AG04450 (cell line): ENCODE results near the gene POGLUT2. TPM values are rescaled to one million over a fixed set of nuclear protein-coding genes. Genes with fewer than 3 reads are reported as not detected.

Source experiments
- CTCF ChIA-PET: fragments of 300-600, 350-600 bp; formaldehyde crosslinking; extraction: SDS; loops from one replicate; lab custom pipeline; 2022; ENCODE audit warnings: antibody characterized with exemption, inconsistent platforms; lab: Charles Lee
- POLR2A ChIA-PET: fragments of 350-600 bp; formaldehyde crosslinking; extraction: SDS; loops from one replicate; lab custom pipeline; 2021; ENCODE audit warnings: antibody characterized with exemption, inconsistent platforms; lab: Yijun Ruan, JAX
- DNase-seq: peaks from one replicate; pipeline ENCODE4 v3.0.0-alpha.2; 2011; ENCODE audit warnings: low read depth, low spot score
- H3K27ac ChIP-seq: one replicate; pipeline ENCODE4 v1.5.1; 2012; ENCODE audit warnings: low read depth, low read length, control low read depth
- H3K27me3 ChIP-seq: one replicate; pipeline ENCODE4 v1.6.0; 2012; ENCODE audit warnings: low read length; ENCODE audit not compliant: control insufficient read depth, insufficient read depth
- H3K4me3 ChIP-seq: 2 replicates; pipeline ENCODE4 v1.5.1; 2011; ENCODE audit warnings: mild to moderate bottlenecking, low read depth, low read length, control low read depth
- H3K9me3 ChIP-seq: 2 replicates; pipeline ENCODE4 v1.5.1; 2012; ENCODE audit warnings: low read length; ENCODE audit not compliant: control insufficient read depth, insufficient read depth
- CTCF ChIP-seq: IDR thresholded peaks from 2 replicates; pipeline ENCODE4 v1.5.1; 2011; ENCODE audit warnings: low read depth, low read length, control low read depth, inconsistent platforms
- polyA plus RNA-seq: library from polyadenylated mRNA; depleted of rRNA; stranded (reverse); fragments of >200 nt; gene quantifications from 2 replicates; pipeline ENCODE4 v1.2.3, GENCODE V29; 2011

Gene POGLUT2
- polyA plus RNA-seq, 1 experiment = 24.8 TPM

GRCh38 chr13:102776271-102776670, 22.5 kb downstream of the POGLUT2 start:
- CTCF ChIA-PET = interaction anchor here (0.6 kb wide), 1 partner anchor 94 kb away, joined by 3 read pairs; no protein-coding TSS in a partner anchor

GRCh38 chr13:102774591-102775520, 23.9 kb downstream of the POGLUT2 start:
- H3K27ac ChIP-seq = no peak overlapping the region
- DNase-seq = no peak
- TF ChIP-seq CTCF = no peak
- no peaks in the 10 kb centered on the region for H3K27me3 ChIP-seq
- peaks cover 5% of the 10 kb centered on the region; the same call in 1 of the 2 replicates for H3K9me3 ChIP-seq
- ChIA-PET CTCF (interaction anchor here (0.7 to 2.8 kb wide), 2 partner anchors 33 to 183 kb away, joined by 3 to 10 read pairs; no protein-coding TSS in a partner anchor), POLR2A (no interaction called here)
- H3K4me3 ChIP-seq = no peak overlapping the region

More at GRCh38 chr13:102776271-102776670, 22.5 kb downstream of the POGLUT2 start:
- peaks cover 5% of the 10 kb centered on the region; the same call in 1 of the 2 replicates for H3K9me3 ChIP-seq
- H3K27ac ChIP-seq = no peak overlapping the region
- H3K27me3 ChIP-seq = no peaks in the 10 kb centered on the region
- no peak overlapping the region for H3K4me3 ChIP-seq
- no peak for TF ChIP-seq CTCF
- no peak for DNase-seq
- POLR2A ChIA-PET = no interaction called here

GRCh38 chr13:102774214-102774568, 24.6 kb downstream of the POGLUT2 start:
- CTCF ChIA-PET = interaction anchor here (0.7 to 2.8 kb wide), 2 partner anchors 34 to 182 kb away, joined by 3 to 10 read pairs; no protein-coding TSS in a partner anchor
- no peak for TF ChIP-seq CTCF

GRCh38 chr13:102773441-102774213, 25.1 kb downstream of the POGLUT2 start, which contains the start of gene TEX30:
Gene TEX30, minus strand, starts transcription at chr13:102773786. Its CDS starts 3,760 bp downstream, at chr13:102770026.
- ChIA-PET CTCF (interaction anchor here (0.7 to 2.8 kb wide), 3 partner anchors 26 to 182 kb away, joined by 3 to 10 read pairs (median 4); no protein-coding TSS in a partner anchor), POLR2A (interaction anchor here (0.6 to 1.1 kb wide), 8 partner anchors 25 to 1577 kb away, joined by 3 to 9 read pairs (median 3); partner anchors contain the start of genes BIVM, ERCC5 and POGLUT2)
- TF ChIP-seq CTCF = no peak; the same call in 1 of the 2 replicates
- Histone ChIP-seq H3K27me3 (no peaks in the 10 kb centered on the region), H3K9me3 (peaks cover 5% of the 10 kb centered on the region; the same call in 1 of the 2 replicates), H3K27ac (peak within 1 kb of the TSS; percentile 75), H3K4me3 (peak within 1 kb of the TSS; percentile 83)
- DNase-seq = peak; percentile 37

More at GRCh38 chr13:102774214-102774568, 24.6 kb downstream of the POGLUT2 start:
- Histone ChIP-seq H3K27me3 (no peaks in the 10 kb centered on the region), H3K27ac (peak overlapping the region; percentile 49), H3K9me3 (peaks cover 5% of the 10 kb centered on the region; the same call in 1 of the 2 replicates), H3K4me3 (peak overlapping the region; percentile 83)
- POLR2A ChIA-PET = interaction anchor here (0.8 to 1.1 kb wide), 6 partner anchors 24 to 205 kb away, joined by 3 to 9 read pairs (median 4); partner anchors contain the start of genes BIVM and POGLUT2
- no peak for DNase-seq
